Fibroblast of the aortic adventitia (primary cell): ENCODE results near the gene TTYH1. TPM values are rescaled to one million over a fixed set of nuclear protein-coding genes. Genes with fewer than 3 reads are reported as not detected.
A peak's percentile ranks its signal among the peaks of the same experiment; 100 is the strongest.
"Not testable (repeated sequence)": the region's sequence is repeated elsewhere in the genome, so short reads cannot be mapped to it uniquely, and the experiment has no call there.

Experiments used
- DNase-seq: peaks from one replicate; pipeline ENCODE4 v3.0.0-alpha.2; 2010; ENCODE audit warnings: low read depth
- H3K4me3 ChIP-seq: 2 replicates; pipeline ENCODE4 v1.5.1; 2011; ENCODE audit warnings: low read depth, mild to moderate bottlenecking, control low read depth, low read length, moderate library complexity
- total RNA-seq: library from RNA; depleted of rRNA; stranded (reverse); fragments of >200 nt; gene quantifications from 2 replicates; pipeline ENCODE4 v1.2.3, GENCODE V29; 2012; ENCODE audit warnings: low replicate concordance
- TF ChIP-seq, protein P1 (sequence below): IDR thresholded peaks from 2 replicates; pipeline ENCODE4 v1.5.1; 2011; ENCODE audit warnings: mild to moderate bottlenecking, low read length, control low read depth, inconsistent platforms; ENCODE audit not compliant: insufficient read depth

TTYH1 gene
- total RNA-seq, 1 donor: not detected

DNA sequence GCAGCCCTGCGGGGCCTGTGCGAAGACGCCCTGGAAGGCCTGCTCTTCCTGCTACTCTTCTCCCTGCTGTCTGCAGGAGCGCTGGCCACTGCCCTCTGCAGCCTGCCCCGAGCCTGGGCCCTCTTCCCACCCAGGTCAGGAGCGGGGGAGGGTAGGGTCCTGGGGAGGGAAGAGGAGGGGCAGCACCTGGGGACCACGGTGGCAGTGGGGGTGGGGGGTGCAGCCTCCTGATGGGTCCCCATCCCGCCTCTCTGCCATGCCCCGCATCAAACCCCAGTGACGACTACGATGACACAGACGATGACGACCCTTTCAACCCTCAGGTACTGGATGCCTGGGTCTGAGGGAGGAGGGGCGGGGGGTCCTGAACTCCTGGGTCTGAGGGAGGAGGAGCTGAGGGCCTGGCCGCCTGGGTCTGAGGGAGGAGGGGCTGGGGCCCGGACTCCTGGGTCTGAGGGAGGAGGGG, 20.3 kb downstream of the TTYH1 start:
- TF ChIP-seq, protein P1, sequence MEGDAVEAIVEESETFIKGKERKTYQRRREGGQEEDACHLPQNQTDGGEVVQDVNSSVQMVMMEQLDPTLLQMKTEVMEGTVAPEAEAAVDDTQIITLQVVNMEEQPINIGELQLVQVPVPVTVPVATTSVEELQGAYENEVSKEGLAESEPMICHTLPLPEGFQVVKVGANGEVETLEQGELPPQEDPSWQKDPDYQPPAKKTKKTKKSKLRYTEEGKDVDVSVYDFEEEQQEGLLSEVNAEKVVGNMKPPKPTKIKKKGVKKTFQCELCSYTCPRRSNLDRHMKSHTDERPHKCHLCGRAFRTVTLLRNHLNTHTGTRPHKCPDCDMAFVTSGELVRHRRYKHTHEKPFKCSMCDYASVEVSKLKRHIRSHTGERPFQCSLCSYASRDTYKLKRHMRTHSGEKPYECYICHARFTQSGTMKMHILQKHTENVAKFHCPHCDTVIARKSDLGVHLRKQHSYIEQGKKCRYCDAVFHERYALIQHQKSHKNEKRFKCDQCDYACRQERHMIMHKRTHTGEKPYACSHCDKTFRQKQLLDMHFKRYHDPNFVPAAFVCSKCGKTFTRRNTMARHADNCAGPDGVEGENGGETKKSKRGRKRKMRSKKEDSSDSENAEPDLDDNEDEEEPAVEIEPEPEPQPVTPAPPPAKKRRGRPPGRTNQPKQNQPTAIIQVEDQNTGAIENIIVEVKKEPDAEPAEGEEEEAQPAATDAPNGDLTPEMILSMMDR: no peak
- no peak overlapping the region for H3K4me3 ChIP-seq
- DNase-seq: no peak

DNA sequence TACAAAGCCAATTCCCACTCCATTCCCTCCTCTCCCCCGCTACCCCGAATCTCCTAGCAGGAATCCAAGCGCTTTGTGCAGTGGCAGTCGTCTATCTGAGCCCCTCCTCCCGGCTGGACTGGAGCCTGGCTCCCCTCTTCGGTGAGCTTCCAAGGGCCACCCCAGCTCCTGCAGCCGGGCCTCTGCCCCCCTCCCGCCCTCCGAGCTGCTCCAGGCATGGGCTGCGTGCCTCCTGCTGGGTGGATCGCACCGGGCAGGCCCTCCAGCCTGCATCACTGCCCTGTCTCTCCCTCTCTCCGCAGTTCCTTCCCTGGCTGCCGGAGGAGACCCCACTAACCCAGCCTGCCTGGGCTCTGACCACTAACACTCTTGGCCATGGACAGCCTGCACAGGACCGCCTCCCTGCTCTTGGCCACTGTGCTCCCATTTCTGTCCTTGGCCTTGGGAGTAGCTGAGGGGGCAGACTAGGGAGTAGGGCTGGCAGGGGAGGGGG, 20.8 kb downstream of the TTYH1 start:
- H3K4me3 ChIP-seq: no peak overlapping the region
- no peak for DNase-seq
- TF ChIP-seq, protein P1: no peak

DNA sequence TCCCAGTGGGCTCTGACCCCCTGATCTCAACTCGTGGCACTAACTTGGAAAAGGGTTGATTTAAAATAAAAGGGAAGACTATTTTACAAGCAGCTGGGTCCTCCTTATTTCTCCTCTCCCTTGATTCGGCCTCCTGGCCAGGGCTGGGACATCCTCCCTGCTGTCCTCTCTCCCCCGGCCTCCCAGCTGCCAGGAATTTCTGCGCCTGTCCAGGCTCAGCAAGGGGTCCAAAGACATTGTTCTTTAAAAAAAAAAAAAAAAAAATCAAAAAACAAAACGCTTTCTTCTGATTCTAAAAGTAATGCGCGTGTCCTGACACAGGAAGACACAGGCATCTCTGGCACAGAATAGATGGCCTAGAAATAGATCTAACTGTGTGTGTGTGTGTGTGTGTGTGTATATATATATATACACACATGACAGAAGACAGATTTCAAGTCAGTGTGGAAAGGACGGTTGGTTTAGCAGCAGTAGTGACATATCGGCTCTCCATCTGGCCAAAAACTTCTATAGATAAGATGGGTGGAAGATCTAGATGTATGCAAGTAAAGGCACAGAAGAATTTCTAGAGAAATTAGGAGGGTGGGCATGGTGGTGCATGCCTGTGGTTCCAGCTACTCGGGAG, 21.5 kb downstream of the TTYH1 start:
- no peak for DNase-seq
- H3K4me3 ChIP-seq: no peak overlapping the region
- TF ChIP-seq, protein P1: no peak

DNA sequence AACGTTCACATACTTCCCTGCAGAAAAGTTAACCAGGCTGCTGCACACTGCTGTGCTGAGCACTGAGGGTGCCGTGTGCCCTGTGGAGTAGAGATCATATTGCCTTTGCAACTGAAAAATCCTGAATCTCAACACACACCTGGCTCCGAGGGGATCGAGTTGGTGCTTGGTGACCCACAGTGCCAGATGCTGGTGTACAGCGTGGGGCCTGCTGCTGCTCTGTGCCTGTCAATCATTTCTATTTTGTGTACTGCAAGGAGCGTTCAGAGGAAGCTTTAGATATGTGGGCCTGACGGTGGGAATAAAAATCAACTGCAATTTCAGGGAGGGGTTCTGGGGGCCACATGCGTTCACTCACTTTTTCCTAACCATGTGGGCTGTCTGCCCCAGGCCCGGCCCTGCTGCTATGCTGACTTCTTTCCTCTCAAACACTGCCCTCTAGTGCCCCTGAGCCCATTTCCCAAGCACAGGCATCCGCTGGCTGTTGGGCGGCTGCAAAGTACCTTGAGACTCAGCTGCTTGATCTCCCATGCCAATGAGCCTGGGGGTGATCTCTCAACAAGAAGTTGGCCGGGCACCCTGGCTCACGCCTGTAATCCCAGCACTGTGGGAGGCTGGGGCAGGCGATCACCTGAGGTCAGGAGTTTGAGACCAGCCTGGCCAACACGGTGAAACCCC, 24.0 kb downstream of the TTYH1 start:
- H3K4me3 ChIP-seq: no peak overlapping the region
- no peak for DNase-seq

DNA sequence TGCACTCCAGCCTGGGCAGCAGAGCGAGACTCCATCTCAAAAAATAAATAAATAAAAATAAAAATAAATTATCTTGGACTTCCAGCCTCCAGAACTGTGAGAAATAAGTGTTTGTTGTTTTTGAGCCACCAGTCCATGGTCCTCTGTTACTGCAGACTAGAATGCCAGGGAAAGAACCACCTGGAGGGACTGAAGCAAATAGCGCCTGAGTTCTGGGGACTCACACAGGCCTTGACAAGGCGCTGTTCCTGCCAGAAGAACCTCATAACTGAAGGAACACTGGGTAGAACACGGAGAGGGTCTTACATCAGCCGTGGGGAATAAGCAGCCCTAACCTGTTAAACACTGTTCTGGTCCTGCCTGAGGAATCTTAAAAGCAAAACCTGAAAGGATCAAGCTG, 25.4 kb downstream of the TTYH1 start:
- no peak for DNase-seq
- TF ChIP-seq, protein P1: no peak
- no peak overlapping the region for H3K4me3 ChIP-seq

More for the DNA sequence above, 24.0 kb downstream of the TTYH1 start:
- TF ChIP-seq, protein P1: peak; percentile 40

- TF ChIP-seq, protein P1: no peak
- DNase-seq: no peak
- no peak overlapping the region for H3K4me3 ChIP-seq
Observed at GRCh38 chr19:54444737-54445136, 29.5 kb downstream of the TTYH1 start.

- DNase-seq, H3K4me3 ChIP-seq: not testable (repeated sequence)
Observed at GRCh38 chr19:54446349-54446748, 31.1 kb downstream of the TTYH1 start.
